ENCODE measurements around the gene RNF135.
"Not testable (repeated sequence)": the region's sequence is repeated elsewhere in the genome, so short reads cannot be mapped to it uniquely, and the experiment has no call there.

Gene RNF135

GRCh38 chr17:30997842-30998241 lies 27.0 kb downstream of the RNF135 start:
- DNase-seq (ENCODE audit: low read depth, low spot score): no peak

DNA sequence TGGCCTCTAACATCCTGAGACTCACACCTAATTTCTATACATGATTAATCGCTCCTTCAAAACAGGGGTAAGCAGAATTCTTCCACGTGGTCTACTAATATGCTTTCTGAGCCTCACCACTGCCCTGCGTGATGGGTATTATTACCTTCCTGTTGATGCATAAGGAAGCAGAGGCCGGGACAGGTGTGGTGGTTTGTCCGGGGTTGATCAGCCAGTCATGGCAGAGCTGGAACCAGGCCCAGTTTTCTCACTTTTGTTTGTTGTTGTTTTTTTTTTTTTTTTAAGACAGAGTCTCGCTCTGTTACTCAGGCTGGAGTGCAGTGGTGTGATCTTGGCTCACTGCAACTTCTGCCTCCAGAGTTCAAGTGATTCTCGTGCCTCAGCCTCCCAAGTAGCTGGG lies 31.2 kb downstream of the RNF135 start:
- DNase-seq (ENCODE audit: low read depth, low spot score): no peak

DNA sequence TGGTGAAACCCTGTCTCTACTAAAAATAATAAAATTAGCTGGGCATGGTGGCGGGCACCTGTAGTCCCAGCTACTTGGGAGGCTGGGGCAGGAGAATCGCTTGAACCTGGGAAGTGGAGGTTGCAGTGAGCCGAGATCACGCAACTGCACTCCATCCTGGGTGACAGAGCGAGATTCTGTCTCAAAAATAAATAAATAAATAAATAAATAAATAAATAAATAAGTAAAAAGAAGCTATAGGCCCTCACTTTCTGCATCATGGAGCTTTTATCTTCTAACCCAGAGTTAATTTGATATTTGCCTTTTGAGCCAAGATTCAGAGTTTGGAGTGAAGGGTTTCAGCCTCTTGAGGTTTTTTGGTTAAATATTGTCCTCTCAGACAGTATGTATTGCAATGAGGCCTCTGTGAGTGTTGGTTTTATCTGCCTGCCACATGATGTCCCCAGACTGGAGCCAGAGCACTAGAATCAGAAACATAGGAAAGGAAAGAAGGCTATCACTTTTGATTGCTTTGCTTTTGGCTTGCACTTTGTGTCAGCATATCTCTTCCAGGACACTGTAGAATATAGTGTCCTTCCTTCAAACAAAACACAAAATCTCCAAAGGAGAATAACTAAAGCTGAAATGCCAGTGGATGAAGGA lies 32.5 kb downstream of the RNF135 start:
- no peak for DNase-seq (ENCODE audit: low read depth, low spot score)

- DNase-seq (ENCODE audit: low read depth, low spot score): no peak
Measured at GRCh38 chr17:31004160-31004559, 33.3 kb downstream of the RNF135 start.

DNA sequence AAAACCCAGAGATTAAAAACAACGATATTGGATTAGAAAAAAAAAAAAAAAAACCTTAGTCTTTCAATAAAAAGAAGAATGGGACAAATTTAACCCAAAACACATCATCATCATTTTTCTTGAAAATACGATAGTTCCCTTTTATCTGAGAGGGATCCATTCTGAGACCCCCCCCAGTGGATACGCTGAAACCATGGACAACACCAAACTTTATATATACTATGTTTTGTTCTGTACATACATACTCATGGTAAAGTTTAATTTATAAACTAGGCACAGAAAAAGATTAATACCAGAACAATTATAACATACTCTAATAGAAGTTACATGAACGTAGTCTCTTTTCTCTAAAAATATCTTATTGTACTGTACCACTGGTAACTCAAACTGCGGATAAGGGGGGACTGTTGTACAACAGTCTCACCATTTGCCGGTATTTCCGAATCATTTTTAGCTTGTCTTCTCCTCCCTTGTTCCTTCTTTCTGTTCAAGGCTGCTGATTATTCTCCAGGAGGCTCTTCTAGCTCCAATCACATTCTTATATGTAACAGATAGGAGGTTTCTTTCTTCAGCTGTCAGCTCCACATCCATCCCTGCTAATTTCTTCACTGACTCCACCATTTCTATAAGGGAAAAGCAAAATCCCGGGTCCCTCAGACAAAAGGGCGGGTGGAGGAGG lies 37.0 kb downstream of the RNF135 start:
- no peak for DNase-seq (ENCODE audit: low read depth, low spot score)

GRCh38 chr17:31008374-31009041 lies 37.7 kb downstream of the RNF135 start:
- DNase-seq (ENCODE audit: low read depth, low spot score): no peak

GRCh38 chr17:31009042-31009702 lies 38.3 kb downstream of the RNF135 start:
- not testable (repeated sequence) for DNase-seq (ENCODE audit: low read depth, low spot score)

- not testable (repeated sequence) for DNase-seq (ENCODE audit: low read depth, low spot score)
Measured at GRCh38 chr17:31010014-31010413, 39.2 kb downstream of the RNF135 start.

- DNase-seq (ENCODE audit: low read depth, low spot score): no peak
Measured at GRCh38 chr17:31013844-31014243, 43.0 kb downstream of the RNF135 start.

GRCh38 chr17:31015639-31016038 lies 44.8 kb downstream of the RNF135 start:
- no peak for DNase-seq (ENCODE audit: low read depth, low spot score)

- no peak for DNase-seq (ENCODE audit: low read depth, low spot score)
Measured at GRCh38 chr17:31019004-31019403, 48.2 kb downstream of the RNF135 start.

GRCh38 chr17:31023171-31023570 lies 52.3 kb downstream of the RNF135 start:
- DNase-seq (ENCODE audit: low read depth, low spot score): not testable (repeated sequence)

GRCh38 chr17:31031841-31032240 lies 61.0 kb downstream of the RNF135 start:
- no peak for DNase-seq (ENCODE audit: low read depth, low spot score)

DNA sequence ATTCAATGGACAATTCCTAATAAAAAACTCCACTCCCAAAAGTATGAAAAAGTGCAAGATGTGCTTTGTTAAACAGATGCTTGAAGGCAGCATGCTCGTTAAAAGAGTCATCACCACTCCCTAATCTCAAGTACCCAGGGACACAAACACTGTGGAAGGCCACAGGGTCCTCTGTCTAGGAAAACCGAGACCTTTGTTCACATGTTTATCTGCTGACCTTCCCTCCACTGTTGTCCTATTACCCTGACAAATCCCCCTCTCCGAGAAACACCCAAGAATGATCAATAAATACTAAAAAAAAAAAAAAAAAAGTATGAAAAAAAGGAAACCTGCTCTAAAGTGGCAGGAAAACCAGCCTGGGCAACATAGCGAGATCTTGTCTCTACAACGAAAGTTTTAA lies 64.8 kb downstream of the RNF135 start:
- DNase-seq (ENCODE audit: low read depth, low spot score): not testable (repeated sequence)

- not testable (repeated sequence) for DNase-seq (ENCODE audit: low read depth, low spot score)
Measured at GRCh38 chr17:31040837-31041236, 70.0 kb downstream of the RNF135 start.

DNA sequence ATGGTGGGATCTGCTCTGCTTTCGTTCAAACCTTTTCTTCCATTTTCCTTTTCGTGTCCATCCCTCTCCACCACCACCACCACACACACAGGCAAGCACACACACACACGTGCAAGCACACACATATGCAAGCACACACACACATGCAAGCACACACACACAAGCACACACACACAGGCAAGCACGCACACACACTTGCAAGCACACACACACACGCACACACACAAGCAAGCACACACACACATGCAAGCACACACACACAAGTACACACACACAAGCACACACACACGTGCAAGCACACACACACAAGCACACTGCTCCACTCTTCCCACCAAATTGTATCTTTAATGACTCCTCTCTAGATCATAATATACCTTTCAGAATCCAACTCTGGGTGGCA lies 71.5 kb downstream of the RNF135 start:
- DNase-seq (ENCODE audit: low read depth, low spot score): not testable (repeated sequence)

DNA sequence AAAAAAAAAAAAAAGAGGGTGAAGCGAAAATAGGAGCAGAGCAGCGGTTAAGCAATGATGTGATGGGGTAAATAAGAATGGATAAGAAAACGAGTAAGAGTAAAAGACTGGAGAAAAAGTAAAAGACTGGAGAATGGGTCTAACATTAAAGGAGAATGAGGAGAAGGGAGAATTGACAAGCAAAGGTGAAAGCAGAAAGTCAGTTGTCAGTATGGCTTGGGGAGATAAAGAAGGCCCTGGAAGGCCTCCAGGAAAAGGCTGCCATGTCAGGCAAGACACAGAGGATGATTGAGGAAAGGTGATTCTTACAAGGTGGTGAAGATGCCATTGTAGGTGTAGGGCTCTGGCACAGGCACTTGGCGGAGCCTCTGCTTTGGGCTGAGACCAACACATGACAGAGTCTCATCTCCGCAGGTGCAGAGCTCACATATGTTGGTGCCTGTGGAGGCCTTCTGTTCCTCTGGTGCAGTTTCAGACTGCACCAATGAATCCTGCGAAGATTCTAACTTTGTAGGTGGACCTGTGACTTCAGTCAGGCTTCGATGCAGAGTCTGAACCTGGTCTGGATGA lies 76.1 kb downstream of the RNF135 start:
- DNase-seq (ENCODE audit: low read depth, low spot score): not testable (repeated sequence)

- DNase-seq (ENCODE audit: low read depth, low spot score): no peak
Measured at GRCh38 chr17:31048142-31048541, 77.3 kb downstream of the RNF135 start.

DNA sequence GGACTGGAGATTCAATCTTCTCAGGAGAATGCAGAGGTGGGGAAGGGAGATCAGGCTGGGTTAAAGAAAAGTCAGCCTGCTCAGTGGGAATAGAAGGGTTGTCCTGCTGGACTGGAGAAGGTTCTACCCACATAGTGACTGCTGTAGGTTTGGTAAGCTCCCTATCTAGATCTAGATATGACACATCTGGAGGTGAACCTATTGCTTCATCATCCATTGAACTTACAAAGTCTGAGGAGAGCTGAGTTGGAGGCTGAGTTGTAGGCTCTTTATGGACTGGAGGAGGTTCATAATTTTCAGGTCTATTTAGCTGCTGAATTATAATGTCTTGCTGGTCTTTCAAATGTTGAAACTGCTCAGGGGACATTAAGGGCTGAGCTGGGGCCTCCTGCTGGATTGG lies 77.9 kb downstream of the RNF135 start:
- DNase-seq (ENCODE audit: low read depth, low spot score): no peak

All from smooth muscle cell of the brain vasculature (primary cell).